SK-MEL-5 (cell line): Measurements from ENCODE around the gene CERS1. TPM values are rescaled to one million over a fixed set of nuclear protein-coding genes. Genes with fewer than 3 reads are reported as not detected.

ENCODE experiments used
- DNase-seq: peaks from one replicate; pipeline ENCODE4 v3.0.0-alpha.2; 2016; ENCODE audit warnings: low read depth, low spot score
- in situ Hi-C: cut with HindIII; loops from 2 replicates; pipeline ENCODE4 v1.10.0; 2016; ENCODE audit warnings: low sequenced_read_pairs, high pct_unique_total_duplicates, low pct_unique_long_range_greater_than_20kb
- polyA plus RNA-seq, 2 experiments: library from polyadenylated mRNA; depleted of rRNA; stranded (reverse); fragments of >200 nt; gene quantifications; 2 replicates each; pipeline ENCODE4 v1.2.3, GENCODE V29; 2015
- total RNA-seq: library from RNA; depleted of rRNA; stranded (reverse); fragments of >200 nt; shearing (Covaris generic); gene quantifications from 2 replicates; pipeline ENCODE4 v1.2.3, GENCODE V29; 2014; rRNA removed

CERS1 gene
- 10.5 and 12.0 TPM in 2 replicates for total RNA-seq
- polyA plus RNA-seq (2015; cell fraction: cytosol; rRNA removed): 21.0 and 22.7 TPM in 2 replicates
- 11.9 and 18.9 TPM in 2 replicates for polyA plus RNA-seq (2015; cell fraction: nucleus; rRNA removed)

- in situ Hi-C loops: no loop called here
- peak; percentile 13 for DNase-seq
Measured at GRCh38 chr19:18895824-18896341, at the start of gene CERS1. TSS of gene CERS1 (minus strand) at chr19:18896158. CDS start at chr19:18896072, 86 bp downstream.

GRCh38 chr19:18945297-18945696 lies 49.3 kb upstream of the CERS1 start:
- no peak for DNase-seq
- in situ Hi-C loops: no loop called here

GRCh38 chr19:18943465-18943864 lies 47.5 kb upstream of the CERS1 start:
- in situ Hi-C loops: no loop called here
- no peak for DNase-seq

GRCh38 chr19:18942692-18943091 lies 46.7 kb upstream of the CERS1 start:
- in situ Hi-C loops: no loop called here
- no peak for DNase-seq

- in situ Hi-C loops: no loop called here
- no peak for DNase-seq
Measured at GRCh38 chr19:18941628-18942354, 45.8 kb upstream of the CERS1 start.

GRCh38 chr19:18940769-18941627 lies 45.0 kb upstream of the CERS1 start, which contains the start of gene HOMER3:
TSS of gene HOMER3 (minus strand) at chr19:18941217. CDS start at chr19:18938982, 2,235 bp downstream.
- in situ Hi-C loops: no loop called here
- peak; percentile 56 for DNase-seq

- peak; percentile 43 for DNase-seq
- in situ Hi-C loops: no loop called here
Measured at GRCh38 chr19:18939922-18940768, 44.2 kb upstream of the CERS1 start.

GRCh38 chr19:18939163-18939562 lies 43.2 kb upstream of the CERS1 start:
- DNase-seq: no peak
- in situ Hi-C loops: no loop called here

GRCh38 chr19:18933297-18933696 lies 37.3 kb upstream of the CERS1 start:
- DNase-seq: no peak
- in situ Hi-C loops: no loop called here

- DNase-seq: peak; percentile 63
- in situ Hi-C loops: no loop called here
Measured at GRCh38 chr19:18932216-18932841, 36.4 kb upstream of the CERS1 start.

- DNase-seq: no peak
- in situ Hi-C loops: no loop called here
Measured at GRCh38 chr19:18931316-18932162, 35.6 kb upstream of the CERS1 start.

GRCh38 chr19:18929311-18929710 lies 33.4 kb upstream of the CERS1 start:
- DNase-seq: no peak
- in situ Hi-C loops: no loop called here

GRCh38 chr19:18928018-18928805 lies 32.3 kb upstream of the CERS1 start:
- in situ Hi-C loops: no loop called here
- no peak for DNase-seq

GRCh38 chr19:18924684-18925213 lies 28.8 kb upstream of the CERS1 start:
- in situ Hi-C loops: no loop called here
- DNase-seq: no peak

- in situ Hi-C loops: no loop called here
- DNase-seq: no peak
Measured at GRCh38 chr19:18922228-18922985, 26.4 kb upstream of the CERS1 start.
